Neural cell (in vitro differentiated cells): Measurements from ENCODE around the gene SAYSD1. TPM values are rescaled to one million over a fixed set of nuclear protein-coding genes. Genes with fewer than 3 reads are reported as not detected.

Experiments used
- H2AFZ ChIP-seq: fragments of 200-600, 300-800 bp; sonication (generic), shearing (Covaris generic); 2 replicates; pipeline ENCODE4 v1.6.0; 2014; ENCODE audit warnings: low read depth, mild to moderate bottlenecking, antibody characterized with exemption, low read length, moderate library complexity
- H3F3A ChIP-seq: fragments of 200-600 bp; shearing (Covaris generic); 2 replicates; pipeline ENCODE4 v1.6.1; 2016; ENCODE audit warnings: mild to moderate bottlenecking, moderate library complexity, mixed read lengths, antibody characterized with exemption, low read length; ENCODE audit not compliant: insufficient read depth, poor library complexity, severe bottlenecking
- H3K27ac ChIP-seq: fragments of 200-600, 300-800 bp; sonication (generic), shearing (Covaris generic); 2 replicates; pipeline ENCODE4 v1.5.1; 2014; ENCODE audit warnings: mild to moderate bottlenecking, low read length, moderate library complexity
- H3K27me3 ChIP-seq: fragments of 300-800, 200-600 bp; sonication (generic), shearing (Covaris generic); 2 replicates; pipeline ENCODE4 v1.6.0; 2014; ENCODE audit warnings: mild to moderate bottlenecking, low read depth, low read length, moderate library complexity; ENCODE audit not compliant: insufficient read depth
- H3K36me3 ChIP-seq: fragments of 300-800, 200-600 bp; sonication (generic), shearing (Covaris generic); 2 replicates; pipeline ENCODE4 v1.5.1; 2014; ENCODE audit warnings: mild to moderate bottlenecking, antibody characterized with exemption, low read length, moderate library complexity; ENCODE audit not compliant: insufficient read depth
- H3K4me2 ChIP-seq: fragments of 300-800, 200-600 bp; sonication (generic), shearing (Covaris generic); 2 replicates; pipeline ENCODE4 v1.6.0; 2014; ENCODE audit warnings: mild to moderate bottlenecking, low read length
- H3K4me3 ChIP-seq: fragments of 300-800, 200-600 bp; sonication (generic), shearing (Covaris generic); 2 replicates; pipeline ENCODE4 v1.5.1; 2014; ENCODE audit warnings: mild to moderate bottlenecking, low read length, moderate library complexity
- H3K79me2 ChIP-seq: fragments of 200-600 bp; shearing (Covaris generic); replicated peaks from 2 replicates; pipeline ENCODE4 v1.6.0; 2014; ENCODE audit warnings: mild to moderate bottlenecking, low read length, moderate library complexity; ENCODE audit not compliant: insufficient read depth
- H3K9ac ChIP-seq: fragments of 300-800, 200-600 bp; sonication (generic), shearing (Covaris generic); 2 replicates; pipeline ENCODE4 v1.6.1; 2016; ENCODE audit warnings: mild to moderate bottlenecking, low read length, mixed read lengths
- H3K9me2 ChIP-seq: fragments of 200-600 bp; shearing (Covaris generic); 2 replicates; pipeline ENCODE4 v1.6.1; 2016; ENCODE audit warnings: mild to moderate bottlenecking, low read length, mixed read lengths; ENCODE audit not compliant: insufficient read depth
- H3K9me3 ChIP-seq: fragments of 200-600, 300-800 bp; sonication (generic), shearing (Covaris generic); 2 replicates; pipeline ENCODE4 v1.6.1; 2016; ENCODE audit warnings: mild to moderate bottlenecking, mixed run types, low read length, moderate library complexity, mixed read lengths
- H4K20me1 ChIP-seq: fragments of 200-600 bp; shearing (Covaris generic); 2 replicates; pipeline ENCODE4 v1.6.1; 2016; ENCODE audit warnings: mild to moderate bottlenecking, mixed run types; ENCODE audit not compliant: insufficient read depth
- CTCF ChIP-seq: fragments of 450-650 bp; IDR thresholded peaks from 2 replicates; pipeline ENCODE4 v1.5.1; 2014; ENCODE audit warnings: antibody characterized with exemption, mild to moderate bottlenecking, moderate library complexity; ENCODE audit not compliant: poor library complexity, severe bottlenecking
- EP300 ChIP-seq: fragments of 450-650 bp; conservative IDR thresholded peaks from 2 replicates; pipeline ENCODE4 v1.6.1; 2014; ENCODE audit warnings: antibody characterized with exemption, mild to moderate bottlenecking, moderate library complexity; ENCODE audit not compliant: poor library complexity, severe bottlenecking
- EZH2 ChIP-seq: fragments of 200-600, 300-800 bp; shearing (Covaris generic), sonication (generic); IDR thresholded peaks from 2 replicates; pipeline ENCODE4 v1.6.1; 2014; ENCODE audit warnings: antibody characterized with exemption, low read length, borderline replicate concordance, mild to moderate bottlenecking; ENCODE audit not compliant: insufficient read depth, poor library complexity, severe bottlenecking
- MXI1 ChIP-seq: fragments of 450-650 bp; conservative IDR thresholded peaks from 2 replicates; pipeline ENCODE4 v1.6.1; 2014; ENCODE audit warnings: antibody characterized with exemption, mild to moderate bottlenecking; ENCODE audit not compliant: poor library complexity, severe bottlenecking
- POLR2AphosphoS5 ChIP-seq: IDR thresholded peaks from 2 replicates; pipeline ENCODE4 v1.6.1; 2012
- RAD21 ChIP-seq: fragments of 450-650 bp; conservative IDR thresholded peaks from 2 replicates; pipeline ENCODE4 v1.6.1; 2014; ENCODE audit warnings: antibody characterized with exemption, mild to moderate bottlenecking, moderate library complexity
- REST ChIP-seq: IDR thresholded peaks from 2 replicates; pipeline ENCODE4 v1.6.1; 2012; ENCODE audit warnings: borderline replicate concordance
- SMC3 ChIP-seq: fragments of 450-650 bp; conservative IDR thresholded peaks from 2 replicates; pipeline ENCODE4 v1.6.1; 2014; ENCODE audit warnings: antibody characterized with exemption, mild to moderate bottlenecking, moderate library complexity; ENCODE audit not compliant: poor library complexity
- TAF1 ChIP-seq: IDR thresholded peaks from 2 replicates; pipeline ENCODE4 v1.6.1; 2012; ENCODE audit warnings: low read depth
- polyA plus RNA-seq: library from polyadenylated mRNA; depleted of rRNA; stranded (reverse); fragments of >200 nt; gene quantifications from 2 replicates; pipeline ENCODE4 v1.2.3, GENCODE V29; 2014

SAYSD1 gene
- polyA plus RNA-seq, 1 donor from 2014 or later = 40.5 TPM

DNA sequence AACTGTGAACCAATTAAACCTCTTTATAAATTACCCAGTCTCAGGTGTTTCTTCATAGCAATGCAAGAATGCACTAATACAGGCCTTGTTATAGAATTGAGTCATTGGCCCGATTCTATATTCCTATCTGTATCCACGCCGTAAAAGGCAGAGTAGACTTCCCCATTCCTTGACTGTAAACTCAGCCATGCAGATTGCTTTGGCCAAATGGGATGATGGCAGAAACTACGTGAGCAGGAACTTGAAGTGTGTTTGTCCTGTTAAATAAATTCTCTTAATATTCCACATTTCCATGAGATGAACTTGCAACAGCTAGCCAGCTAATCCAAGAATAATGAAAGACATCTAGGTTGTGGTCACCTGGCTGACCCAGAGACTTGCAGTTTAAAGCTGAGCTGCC is 3.9 kb upstream of the SAYSD1 start:
- H3K79me2 ChIP-seq = no peaks in the 10 kb centered on the region
- H3F3A ChIP-seq = no peaks in the 10 kb centered on the region
- no peak overlapping the region for H2AFZ ChIP-seq
- H3K9me3 ChIP-seq = no peaks in the 10 kb centered on the region
- no peaks in the 10 kb centered on the region for H4K20me1 ChIP-seq
- no peak overlapping the region for H3K9ac ChIP-seq
- TF ChIP-seq EP300 = no peak
- H3K4me2 ChIP-seq = no peak overlapping the region
- H3K4me3 ChIP-seq = no peak overlapping the region
- H3K9me2 ChIP-seq = no peaks in the 10 kb centered on the region
- H3K27me3 ChIP-seq = no peaks in the 10 kb centered on the region
- H3K36me3 ChIP-seq = no peaks in the 10 kb centered on the region
- H3K27ac ChIP-seq = no peak overlapping the region

- H3K27ac ChIP-seq = peak overlapping the region; percentile 65
- no peaks in the 10 kb centered on the region for H3F3A ChIP-seq
- H3K4me2 ChIP-seq = peak overlapping the region; percentile 53
- peak overlapping the region; percentile 89 for H2AFZ ChIP-seq
- no peaks in the 10 kb centered on the region for H3K79me2 ChIP-seq
- H3K9ac ChIP-seq = peak overlapping the region; percentile 81
- no peaks in the 10 kb centered on the region for H3K9me3 ChIP-seq
- H4K20me1 ChIP-seq = no peaks in the 10 kb centered on the region
- TF ChIP-seq EZH2 (no peak), MXI1 (peak; percentile 6)
- no peaks in the 10 kb centered on the region for H3K27me3 ChIP-seq
- H3K4me3 ChIP-seq = peak overlapping the region; percentile 81
- H3K36me3 ChIP-seq = peaks cover 5% of the 10 kb centered on the region
- no peaks in the 10 kb centered on the region for H3K9me2 ChIP-seq
Measured at GRCh38 chr6:39114388-39114703, 640 bp downstream of the SAYSD1 start.

DNA sequence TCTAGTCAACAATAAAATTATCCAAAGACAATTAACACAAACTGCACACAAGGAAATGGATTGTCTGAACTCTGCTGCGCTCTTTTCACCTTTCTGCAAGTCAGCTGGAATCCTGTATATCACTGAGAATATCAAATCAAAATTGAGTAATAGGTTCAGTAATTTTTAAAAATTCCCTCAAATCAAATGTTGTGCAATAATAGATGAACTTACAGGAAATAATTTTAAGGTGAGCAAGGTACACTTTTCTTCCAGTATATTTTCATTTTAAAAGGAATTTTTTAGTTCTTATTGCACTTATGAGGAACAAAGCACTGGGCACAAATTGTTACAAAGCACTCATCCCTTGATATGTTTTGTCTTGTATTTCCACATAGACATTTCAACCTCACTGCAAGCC is 1.2 kb downstream of the SAYSD1 start:
- Histone ChIP-seq H3K9me2 (no peaks in the 10 kb centered on the region), H2AFZ (no peak overlapping the region), H3F3A (no peaks in the 10 kb centered on the region), H3K9me3 (no peaks in the 10 kb centered on the region), H3K79me2 (no peaks in the 10 kb centered on the region), H3K9ac (peak overlapping the region; percentile 81), H3K4me3 (peak overlapping the region; percentile 81), H3K27me3 (no peaks in the 10 kb centered on the region), H3K27ac (no peak overlapping the region), H3K36me3 (peaks cover 7% of the 10 kb centered on the region), H4K20me1 (no peaks in the 10 kb centered on the region), H3K4me2 (peak overlapping the region; percentile 53)
- no peak for TF ChIP-seq MXI1
- TF ChIP-seq SMC3 = no peak
- TF ChIP-seq EZH2 = no peak
- no peak for TF ChIP-seq TAF1
- TF ChIP-seq POLR2AphosphoS5 = no peak
- no peak for TF ChIP-seq EP300
- no peak for TF ChIP-seq REST
- TF ChIP-seq RAD21 = no peak
- no peak for TF ChIP-seq CTCF
